Smooth muscle cell (in vitro differentiated cells): ENCODE results near the gene S100A7. TPM values are rescaled to one million over a fixed set of nuclear protein-coding genes. Genes with fewer than 3 reads are reported as not detected.
"Not testable (repeated sequence)": the region's sequence is repeated elsewhere in the genome, so short reads cannot be mapped to it uniquely, and the experiment has no call there.

Experiments
- DNase-seq: peaks from one replicate; lab custom pipeline; 2025; ENCODE audit not compliant: unreplicated experiment; lab: John Stamatoyannopoulos, UW
- H2AFZ ChIP-seq: fragments of 200-600 bp; sonication (generic); 2 replicates; pipeline ENCODE4 v1.6.0; 2016; ENCODE audit warnings: antibody characterized with exemption, low read depth, mild to moderate bottlenecking
- H3F3A ChIP-seq: fragments of 200-600 bp; sonication (generic); 2 replicates; pipeline ENCODE4 v1.6.0; 2017; ENCODE audit warnings: antibody characterized with exemption, low read depth
- H3K27ac ChIP-seq: fragments of 200-600 bp; sonication (generic); 2 replicates; pipeline ENCODE4 v1.5.1; 2016; ENCODE audit warnings: low read depth, mild to moderate bottlenecking
- H3K27me3 ChIP-seq: fragments of 200-600 bp; sonication (generic); 2 replicates; pipeline ENCODE4 v1.6.1; 2016; ENCODE audit warnings: low read depth, mild to moderate bottlenecking
- H3K36me3 ChIP-seq: fragments of 200-600 bp; sonication (generic); 2 replicates; pipeline ENCODE4 v1.5.1; 2016; ENCODE audit warnings: low read depth
- H3K4me1 ChIP-seq: fragments of 200-600 bp; sonication (generic); 2 replicates; pipeline ENCODE4 v1.5.1; 2016; ENCODE audit warnings: low read depth
- H3K4me2 ChIP-seq: fragments of 200-600 bp; sonication (generic); 2 replicates; pipeline ENCODE4 v1.6.0; 2016; ENCODE audit warnings: mild to moderate bottlenecking
- H3K4me3 ChIP-seq: fragments of 200-600 bp; sonication (generic); 2 replicates; pipeline ENCODE4 v1.5.1; 2016; ENCODE audit warnings: mild to moderate bottlenecking
- H3K79me2 ChIP-seq: fragments of 200-600 bp; sonication (generic); 2 replicates; pipeline ENCODE4 v1.6.0; 2016; ENCODE audit warnings: low read depth, mild to moderate bottlenecking
- H3K9ac ChIP-seq: fragments of 200-600 bp; sonication (generic); 2 replicates; pipeline ENCODE4 v1.6.0; 2016; ENCODE audit warnings: low read depth
- H3K9me3 ChIP-seq: fragments of 200-600 bp; sonication (generic); replicated peaks from 2 replicates; pipeline ENCODE4 v1.5.1; 2016; ENCODE audit warnings: low read depth
- H4K20me1 ChIP-seq: fragments of 200-600 bp; sonication (generic); 2 replicates; pipeline ENCODE4 v1.6.0; 2016; ENCODE audit warnings: low read depth
- CTCF ChIP-seq: fragments of 200-600 bp; sonication (generic); IDR thresholded peaks from 2 replicates; pipeline ENCODE4 v1.5.1; 2017; ENCODE audit warnings: borderline replicate concordance, mild to moderate bottlenecking, antibody characterized with exemption; ENCODE audit not compliant: insufficient read depth, poor library complexity, severe bottlenecking
- WGBS: methylation state at CpG from one replicate; pipeline ENCODE4 v1.1.7; 2016; ENCODE audit warnings: low lambda C conversion rate; 5-methylcytosine and 5-hydroxymethylcytosine counted together
- polyA plus RNA-seq: library from polyadenylated mRNA; unstranded; fragments of >200 nt; fragmentation: Nextera tagmentation; extraction: Ambion mirVana; gene quantifications from 2 replicates; pipeline ENCODE4 v1.2.1, GENCODE V29; 2016
- total RNA-seq: library from RNA; depleted of rRNA; stranded (reverse); fragments of >200 nt; gene quantifications from 2 replicates; pipeline ENCODE4 v1.2.3, GENCODE V29; 2014

Gene S100A7
- total and polyA plus RNA-seq, 2 experiments from 2014 or later, result not detected

DNA sequence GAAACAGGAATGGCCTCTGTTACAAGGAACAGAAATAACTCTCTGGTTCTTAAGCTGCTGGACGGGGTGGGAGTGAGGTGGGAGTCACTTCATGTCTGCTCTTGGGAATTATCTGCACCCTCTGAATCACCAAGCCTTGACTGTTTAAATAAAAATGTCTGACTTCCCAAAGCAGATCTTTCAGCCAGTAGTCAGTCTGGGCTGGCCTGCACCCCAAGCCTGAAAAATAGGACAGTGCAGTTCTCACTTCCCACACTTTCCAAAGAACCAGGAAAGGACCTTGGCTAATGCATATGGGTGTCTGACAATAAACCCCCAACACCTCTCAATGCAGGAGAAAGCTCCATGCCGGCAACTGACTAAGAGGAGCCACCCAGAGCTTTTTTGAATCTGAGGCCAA lies 796 bp downstream of the S100A7 start:
- H3K4me1 ChIP-seq, result no peaks in the 10 kb centered on the region
- WGBS, result 68% methylated on average over 2 of the region's 2 CpGs
- TF ChIP-seq CTCF, result no peak

GRCh38 chr1:153456396-153456795 lies 4.1 kb downstream of the S100A7 start:
- Histone ChIP-seq H3K27me3 (no peaks in the 10 kb centered on the region), H3K36me3 (no peaks in the 10 kb centered on the region), H3K4me2 (no peak overlapping the region), H3F3A (no peaks in the 10 kb centered on the region), H3K27ac (no peak overlapping the region), H4K20me1 (no peaks in the 10 kb centered on the region), H3K4me1 (no peaks in the 10 kb centered on the region), H3K9ac (no peak overlapping the region), H3K4me3 (no peak overlapping the region), H3K79me2 (no peaks in the 10 kb centered on the region), H3K9me3 (no peaks in the 10 kb centered on the region), H2AFZ (no peak overlapping the region)
- WGBS, result 65% methylated on average over 1 of the region's 1 CpG
- TF ChIP-seq CTCF, result no peak
- DNase-seq, result no peak

More for the DNA sequence above, 796 bp downstream of the S100A7 start:
- Histone ChIP-seq H3K4me2 (no peak overlapping the region), H3K9me3 (no peaks in the 10 kb centered on the region), H3K36me3 (no peaks in the 10 kb centered on the region), H3K9ac (no peak overlapping the region), H3F3A (no peaks in the 10 kb centered on the region), H3K4me3 (no peak overlapping the region), H3K27ac (no peak overlapping the region), H3K79me2 (no peaks in the 10 kb centered on the region), H4K20me1 (no peaks in the 10 kb centered on the region), H3K27me3 (no peaks in the 10 kb centered on the region), H2AFZ (no peak overlapping the region)
- DNase-seq, result no peak

DNA sequence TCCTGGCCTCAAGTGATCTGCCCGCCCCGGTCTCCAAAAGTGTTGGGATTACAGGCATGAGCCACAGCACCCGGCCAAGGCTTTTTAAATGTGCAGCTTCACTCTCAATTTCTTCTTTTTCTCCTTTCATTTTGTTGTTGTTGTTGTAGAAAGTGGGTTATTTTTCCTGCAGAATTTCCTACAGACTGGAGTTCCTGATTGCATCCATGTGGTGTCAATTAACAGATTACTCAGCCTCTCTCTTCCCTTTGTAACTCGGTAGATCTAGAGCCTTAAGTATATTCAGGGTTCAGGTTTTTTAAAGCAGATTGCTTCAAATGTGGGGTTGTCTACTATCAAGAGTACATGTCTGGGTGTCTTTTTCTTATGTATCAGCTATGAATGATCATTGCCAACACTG lies 11.6 kb downstream of the S100A7 start:
- H3K4me1 ChIP-seq, DNase-seq, H2AFZ ChIP-seq, H3K9me3 ChIP-seq, H3K4me3 ChIP-seq, H3K79me2 ChIP-seq, H3F3A ChIP-seq, H4K20me1 ChIP-seq, H3K4me2 ChIP-seq, H3K27ac ChIP-seq, H3K36me3 ChIP-seq, H3K9ac ChIP-seq, H3K27me3 ChIP-seq: not testable (repeated sequence)
- WGBS, result 85% methylated on average over 4 of the region's 4 CpGs

DNA sequence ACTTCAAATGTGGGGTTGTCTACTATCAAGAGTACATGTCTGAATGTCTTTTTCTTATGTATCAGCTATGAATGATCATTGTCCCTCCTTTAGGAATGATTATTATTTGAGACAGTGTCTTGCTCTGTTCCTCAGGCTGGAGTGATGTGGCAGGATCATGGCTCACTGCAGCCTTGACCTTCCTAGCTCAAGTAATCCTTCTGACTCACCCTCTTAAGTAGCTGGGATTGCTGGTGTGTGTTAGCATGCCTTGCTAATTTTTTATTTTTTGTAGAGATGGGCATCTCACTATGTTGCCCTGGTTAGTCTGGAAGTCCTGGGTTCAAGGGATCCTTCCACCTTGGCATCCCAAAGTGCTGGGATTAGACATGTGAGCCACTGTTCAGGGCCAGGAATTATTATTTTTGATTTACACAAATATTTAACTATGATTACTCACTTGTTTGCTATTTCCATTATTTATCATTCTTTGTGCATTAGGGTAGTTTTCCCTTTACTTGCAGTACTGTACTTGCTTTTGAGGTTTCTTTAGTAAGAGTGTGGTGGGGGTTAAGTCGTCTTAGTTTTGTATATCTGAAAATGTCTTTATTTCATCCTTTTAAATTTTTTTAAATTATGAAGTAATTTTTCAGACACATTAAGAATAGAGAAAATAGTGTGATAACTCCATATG lies 12.8 kb downstream of the S100A7 start:
- no peak overlapping the region for H3K4me3 ChIP-seq
- DNase-seq, result no peak
- H3K4me2 ChIP-seq, result peak overlapping the region; percentile 51
- H3F3A ChIP-seq, result no peaks in the 10 kb centered on the region
- H4K20me1 ChIP-seq, result no peaks in the 10 kb centered on the region
- no peaks in the 10 kb centered on the region for H3K27me3 ChIP-seq
- H3K36me3 ChIP-seq, result no peaks in the 10 kb centered on the region
- no peak overlapping the region for H3K9ac ChIP-seq
- 30% methylated on average over 1 of the region's 1 CpG for WGBS
- no peak overlapping the region for H2AFZ ChIP-seq
- H3K27ac ChIP-seq, result peak overlapping the region; percentile 42
- H3K4me1 ChIP-seq, result peaks cover 5% of the 10 kb centered on the region
- H3K9me3 ChIP-seq, result no peaks in the 10 kb centered on the region
- no peak for TF ChIP-seq CTCF
- no peaks in the 10 kb centered on the region for H3K79me2 ChIP-seq
